ENCODE data around the gene KRT3. TPM values are rescaled to one million over a fixed set of nuclear protein-coding genes. Genes with fewer than 3 reads are reported as not detected.
"Not testable (repeated sequence)": the region's sequence is repeated elsewhere in the genome, so short reads cannot be mapped to it uniquely, and the experiment has no call there.

Gene KRT3
- total RNA-seq, 2 experiments from 2014 or later, result not detected

- ChIA-PET CTCF (no interaction called here), POLR2A (no interaction called here)
- no peak for DNase-seq
- Mint-ChIP-seq H3K27ac (no peak overlapping the region), H3K4me3 (no peak overlapping the region), H3K9me3 (peaks cover 16% of the 10 kb centered on the region), H3K27me3 (peaks cover 1% of the 10 kb centered on the region), H3K4me1 (ENCODE audit: low read depth) (no peaks in the 10 kb centered on the region), H3K36me3 (no peaks in the 10 kb centered on the region)
- intact Hi-C loops (cut with micrococcal nuclease), result no loop called here
Observed at GRCh38 chr12:52765702-52766101, 30.2 kb downstream of the KRT3 start.

GRCh38 chr12:52763991-52764390 lies 31.9 kb downstream of the KRT3 start:
- peaks cover 1% of the 10 kb centered on the region for H3K27me3 Mint-ChIP-seq

GRCh38 chr12:52763036-52763659 lies 32.8 kb downstream of the KRT3 start:
- CTCF ChIA-PET, result no interaction called here
- Mint-ChIP-seq H3K36me3 (no peaks in the 10 kb centered on the region), H3K9me3 (peaks cover 28% of the 10 kb centered on the region), H3K4me1 (ENCODE audit: low read depth) (no peaks in the 10 kb centered on the region), H3K27ac (no peak overlapping the region), H3K4me3 (no peak overlapping the region), H3K27me3 (peaks cover 1% of the 10 kb centered on the region)
- POLR2A ChIA-PET, result no interaction called here
- intact Hi-C loops (cut with micrococcal nuclease), result no loop called here
- DNase-seq, result no peak

More at GRCh38 chr12:52763991-52764390, 31.9 kb downstream of the KRT3 start:
- H3K36me3 Mint-ChIP-seq, result no peaks in the 10 kb centered on the region
- H3K4me1 Mint-ChIP-seq (ENCODE audit: low read depth), result no peaks in the 10 kb centered on the region
- peaks cover 28% of the 10 kb centered on the region for H3K9me3 Mint-ChIP-seq
- CTCF ChIA-PET, result no interaction called here
- H3K4me3 Mint-ChIP-seq, result no peak overlapping the region
- DNase-seq, result no peak
- no peak overlapping the region for H3K27ac Mint-ChIP-seq
- intact Hi-C loops (cut with micrococcal nuclease), result no loop called here
- POLR2A ChIA-PET, result no interaction called here

- H3K27me3 Mint-ChIP-seq, result peaks cover 1% of the 10 kb centered on the region
- no peaks in the 10 kb centered on the region for H3K36me3 Mint-ChIP-seq
- CTCF ChIA-PET, result no interaction called here
- no peak for DNase-seq
- H3K4me3 Mint-ChIP-seq, result no peak overlapping the region
- POLR2A ChIA-PET, result no interaction called here
- H3K9me3 Mint-ChIP-seq, result peaks cover 28% of the 10 kb centered on the region
- H3K4me1 Mint-ChIP-seq (ENCODE audit: low read depth), result no peaks in the 10 kb centered on the region
- intact Hi-C loops (cut with micrococcal nuclease), result no loop called here
- H3K27ac Mint-ChIP-seq, result no peak overlapping the region
Observed at GRCh38 chr12:52761802-52762201, 34.1 kb downstream of the KRT3 start.

GRCh38 chr12:52761218-52761617 lies 34.7 kb downstream of the KRT3 start:
- DNase-seq; H3K27me3 Mint-ChIP-seq; H3K36me3 Mint-ChIP-seq; H3K4me1 Mint-ChIP-seq (ENCODE audit: low read depth); H3K27ac Mint-ChIP-seq; H3K4me3 Mint-ChIP-seq; POLR2A ChIA-PET; intact Hi-C loops (cut with micrococcal nuclease); CTCF ChIA-PET: not testable (repeated sequence)
- H3K9me3 Mint-ChIP-seq, result peaks cover 28% of the 10 kb centered on the region

GRCh38 chr12:52760623-52761022 lies 35.3 kb downstream of the KRT3 start:
- Mint-ChIP-seq H3K4me1 (ENCODE audit: low read depth) (no peaks in the 10 kb centered on the region), H3K4me3 (no peak overlapping the region), H3K27ac (no peak overlapping the region), H3K36me3 (no peaks in the 10 kb centered on the region), H3K9me3 (peaks cover 28% of the 10 kb centered on the region), H3K27me3 (peaks cover 1% of the 10 kb centered on the region)
- intact Hi-C loops (cut with micrococcal nuclease), result no loop called here
- no peak for DNase-seq
- POLR2A ChIA-PET, result no interaction called here
- CTCF ChIA-PET, result no interaction called here

- Mint-ChIP-seq H3K4me3 (no peak overlapping the region), H3K27me3 (peaks cover 1% of the 10 kb centered on the region), H3K36me3 (no peaks in the 10 kb centered on the region), H3K4me1 (ENCODE audit: low read depth) (no peaks in the 10 kb centered on the region), H3K9me3 (peaks cover 28% of the 10 kb centered on the region), H3K27ac (no peak overlapping the region)
- POLR2A ChIA-PET, result no interaction called here
- intact Hi-C loops (cut with micrococcal nuclease), result no loop called here
- no peak for DNase-seq
- CTCF ChIA-PET, result no interaction called here
Observed at GRCh38 chr12:52759695-52760094, 36.2 kb downstream of the KRT3 start.

GRCh38 chr12:52759218-52759617 lies 36.7 kb downstream of the KRT3 start:
- intact Hi-C loops (cut with micrococcal nuclease), result no loop called here
- CTCF ChIA-PET, result no interaction called here
- POLR2A ChIA-PET, result no interaction called here
- no peak overlapping the region for H3K4me3 Mint-ChIP-seq
- no peaks in the 10 kb centered on the region for H3K4me1 Mint-ChIP-seq (ENCODE audit: low read depth)
- DNase-seq, result no peak
- peaks cover 28% of the 10 kb centered on the region for H3K9me3 Mint-ChIP-seq
- H3K27ac Mint-ChIP-seq, result no peak overlapping the region
- H3K36me3 Mint-ChIP-seq, result no peaks in the 10 kb centered on the region
- H3K27me3 Mint-ChIP-seq, result peaks cover 1% of the 10 kb centered on the region

GRCh38 chr12:52757449-52758176 lies 38.3 kb downstream of the KRT3 start:
- Mint-ChIP-seq H3K36me3 (no peaks in the 10 kb centered on the region), H3K27me3 (no peaks in the 10 kb centered on the region), H3K4me1 (ENCODE audit: low read depth) (no peaks in the 10 kb centered on the region), H3K27ac (no peak overlapping the region), H3K9me3 (peaks cover 28% of the 10 kb centered on the region), H3K4me3 (no peak overlapping the region)
- CTCF ChIA-PET, result interaction anchor here (1.1 kb wide), 1 partner anchor 223 kb away, joined by 3 read pairs; no protein-coding TSS in a partner anchor
- no peak for DNase-seq
- POLR2A ChIA-PET, result no interaction called here
- intact Hi-C loops (cut with micrococcal nuclease), result no loop called here

GRCh38 chr12:52756281-52756960 lies 39.5 kb downstream of the KRT3 start:
- Mint-ChIP-seq H3K9me3 (peaks cover 19% of the 10 kb centered on the region), H3K27ac (no peak overlapping the region), H3K27me3 (no peaks in the 10 kb centered on the region), H3K4me3 (no peak overlapping the region), H3K4me1 (ENCODE audit: low read depth) (no peaks in the 10 kb centered on the region), H3K36me3 (no peaks in the 10 kb centered on the region)
- no peak for DNase-seq
- intact Hi-C loops (cut with micrococcal nuclease), result no loop called here
- ChIA-PET POLR2A (no interaction called here), CTCF (no interaction called here)

- Mint-ChIP-seq H3K27ac (no peak overlapping the region), H3K4me1 (ENCODE audit: low read depth) (no peaks in the 10 kb centered on the region), H3K9me3 (peaks cover 10% of the 10 kb centered on the region), H3K27me3 (no peaks in the 10 kb centered on the region), H3K4me3 (no peak overlapping the region), H3K36me3 (no peaks in the 10 kb centered on the region)
- DNase-seq, result no peak
- POLR2A ChIA-PET, result no interaction called here
- CTCF ChIA-PET, result no interaction called here
- intact Hi-C loops (cut with micrococcal nuclease), result no loop called here
Observed at GRCh38 chr12:52755533-52755932, 40.4 kb downstream of the KRT3 start.

GRCh38 chr12:52754135-52754534 lies 41.8 kb downstream of the KRT3 start:
- H3K36me3 Mint-ChIP-seq, result no peaks in the 10 kb centered on the region
- ChIA-PET CTCF (no interaction called here), POLR2A (no interaction called here)
- no peaks in the 10 kb centered on the region for H3K27me3 Mint-ChIP-seq
- no peaks in the 10 kb centered on the region for H3K4me1 Mint-ChIP-seq (ENCODE audit: low read depth)
- H3K27ac Mint-ChIP-seq, result no peak overlapping the region
- H3K4me3 Mint-ChIP-seq, result no peak overlapping the region
- no peaks in the 10 kb centered on the region for H3K9me3 Mint-ChIP-seq
- intact Hi-C loops (cut with micrococcal nuclease), result no loop called here
- no peak for DNase-seq

- Mint-ChIP-seq H3K9me3 (no peaks in the 10 kb centered on the region), H3K4me3 (no peak overlapping the region), H3K36me3 (no peaks in the 10 kb centered on the region), H3K27ac (no peak overlapping the region), H3K4me1 (ENCODE audit: low read depth) (no peaks in the 10 kb centered on the region), H3K27me3 (no peaks in the 10 kb centered on the region)
- ChIA-PET POLR2A (no interaction called here), CTCF (no interaction called here)
- intact Hi-C loops (cut with micrococcal nuclease), result no loop called here
- DNase-seq, result no peak
Observed at GRCh38 chr12:52753283-52753682, 42.6 kb downstream of the KRT3 start.
